Endothelial cell of umbilical vein (primary cell): ENCODE measurements around the gene FCMR. TPM values are rescaled to one million over a fixed set of nuclear protein-coding genes. Genes with fewer than 3 reads are reported as not detected.

ENCODE experiments used
- BruUV-seq: library from RNA; stranded (reverse); fragments of 400-500 nt; replicated peaks from 2 replicates; lab custom pipeline; 2021; lab: Mats Ljungman, UMichigan
- CTCF ChIA-PET: fragments of 300-600, 350-600 bp; sonication (Branson Sonifier 250); formaldehyde crosslinking; loops from one replicate; lab custom pipeline; 2021; ENCODE audit warnings: antibody characterized with exemption, inconsistent platforms; lab: Charles Lee
- POLR2A ChIA-PET: fragments of 300-600, 350-600 bp; sonication (Branson Sonifier 250); formaldehyde crosslinking; loops from one replicate; lab custom pipeline; 2021; ENCODE audit warnings: antibody characterized with exemption, inconsistent platforms; lab: Charles Lee
- DNase-seq: peaks from one replicate; pipeline ENCODE4 v3.0.0-alpha.2; 2011; ENCODE audit warnings: low read depth, low spot score
- FAIRE-seq: peaks from 2 replicates; lab custom pipeline; 2011; peaks lifted over from hg19 to GRCh38; lab: Jason Lieb, UNC
- H2AFZ ChIP-seq: 2 replicates; pipeline ENCODE4 v1.6.0; 2012; ENCODE audit warnings: low read depth, low read length, control low read depth, inconsistent platforms
- H3K27ac ChIP-seq: 2 replicates; pipeline ENCODE4 v1.5.1; 2011; ENCODE audit warnings: low read depth, mild to moderate bottlenecking, control low read depth, low read length, moderate library complexity; ENCODE audit not compliant: insufficient read depth
- H3K27me3 ChIP-seq, 2 experiments: 2 replicates each; pipeline versions ENCODE4 v1.6.0 to v1.6.1; 2011; ENCODE audit warnings: low read length in 2 of 2, mixed read lengths in 1 of 2; ENCODE audit not compliant: control insufficient read depth in 2 of 2, insufficient read depth in 2 of 2
- H3K36me3 ChIP-seq, 2 experiments: 2 replicates in 1 of 2; 3 replicates in 1 of 2; pipeline ENCODE4 v1.5.1; 2011; ENCODE audit warnings: low read length in 2 of 2, mild to moderate bottlenecking in 1 of 2, moderate library complexity in 1 of 2; ENCODE audit not compliant: control insufficient read depth in 2 of 2, insufficient read depth in 2 of 2; ENCODE audit errors: extremely low read depth in 1 of 2
- H3K4me1 ChIP-seq: 3 replicates; pipeline ENCODE4 v1.5.1; 2011; ENCODE audit warnings: mild to moderate bottlenecking, low read length; ENCODE audit not compliant: control insufficient read depth, insufficient read depth; ENCODE audit errors: extremely low read depth
- H3K4me2 ChIP-seq: 2 replicates; pipeline ENCODE4 v1.6.1; 2011; ENCODE audit warnings: low read length, control low read depth, mixed read lengths; ENCODE audit not compliant: insufficient read depth
- H3K4me3 ChIP-seq, 3 experiments: fragments of 200-600 bp in 1 of 3; sonication (generic), shearing (Covaris generic) in 1 of 3; replicated peaks in 1 of 3; 2 replicates each; pipeline ENCODE4 v1.5.1; 2011 to 2016; ENCODE audit warnings: control low read depth in 3 of 3, low read length in 3 of 3, mild to moderate bottlenecking in 2 of 3, inconsistent platforms in 1 of 3, low read depth in 1 of 3, moderate library complexity in 1 of 3; ENCODE audit not compliant: insufficient read depth in 1 of 3
- H3K79me2 ChIP-seq: 2 replicates; pipeline ENCODE4 v1.6.0; 2012; ENCODE audit warnings: low read length, inconsistent platforms; ENCODE audit not compliant: control insufficient read depth, insufficient read depth
- H3K9ac ChIP-seq: replicated peaks from 2 replicates; pipeline ENCODE3; 2011; ENCODE audit warnings: low read length, control low read depth; ENCODE audit not compliant: insufficient read depth; ENCODE audit errors: extremely low read depth
- H3K9me1 ChIP-seq: replicated peaks from 3 replicates; pipeline ENCODE4 v1.6.0; 2011; ENCODE audit warnings: mild to moderate bottlenecking, low read length; ENCODE audit not compliant: control insufficient read depth, insufficient read depth; ENCODE audit errors: extremely low read depth
- H3K9me3 ChIP-seq: replicated peaks from 2 replicates; pipeline ENCODE4 v1.5.1; 2012; ENCODE audit warnings: low read length, inconsistent platforms; ENCODE audit not compliant: control insufficient read depth, insufficient read depth
- H4K20me1 ChIP-seq: replicated peaks from 2 replicates; pipeline ENCODE3; 2011; ENCODE audit warnings: mild to moderate bottlenecking, low read length; ENCODE audit not compliant: control insufficient read depth, insufficient read depth; ENCODE audit errors: extremely low read depth
- CTCF ChIP-seq, 2 donors: IDR thresholded peaks; 1 replicate in 1 of 2; 2 replicates in 1 of 2; pipeline ENCODE4 v1.5.1; 2011; ENCODE audit warnings: low read length in 2 of 2, mild to moderate bottlenecking in 2 of 2, moderate library complexity in 2 of 2, control low read depth in 1 of 2, inconsistent platforms in 1 of 2, low read depth in 1 of 2; ENCODE audit not compliant: insufficient read depth in 1 of 2; ENCODE audit errors: extremely low read depth in 1 of 2
- EZH2 ChIP-seq: IDR thresholded peaks from 2 replicates; pipeline ENCODE4 v1.6.1; 2012; ENCODE audit warnings: borderline replicate concordance, low read depth, mild to moderate bottlenecking, moderate library complexity, low read length, inconsistent platforms; ENCODE audit not compliant: severe bottlenecking
- FOS ChIP-seq: IDR thresholded peaks from 2 replicates; pipeline ENCODE4 v1.6.1; 2011; ENCODE audit warnings: mild to moderate bottlenecking, low read length, moderate library complexity, borderline replicate concordance; ENCODE audit not compliant: insufficient read depth
- GATA2 ChIP-seq: IDR thresholded peaks from 2 replicates; pipeline ENCODE4 v1.7.0; 2011; ENCODE audit warnings: low read depth, mild to moderate bottlenecking, moderate library complexity, mixed read lengths, low read length; ENCODE audit not compliant: insufficient read length, insufficient read depth
- JUN ChIP-seq: IDR thresholded peaks from 2 replicates; pipeline ENCODE4 v1.6.1; 2011; ENCODE audit warnings: borderline replicate concordance, low read depth; ENCODE audit not compliant: insufficient read length, insufficient read depth
- MYC ChIP-seq: IDR thresholded peaks from one replicate; pipeline ENCODE4 v1.6.1; 2011; ENCODE audit warnings: mild to moderate bottlenecking, low read depth, low read length
- POLR2A ChIP-seq: IDR thresholded peaks from 2 replicates; pipeline ENCODE4 v1.6.1; 2012; ENCODE audit warnings: low read depth, mild to moderate bottlenecking, control low read depth, low read length
- POLR2AphosphoS5 ChIP-seq: IDR thresholded peaks from 2 replicates; pipeline ENCODE4 v1.6.1; 2012; ENCODE audit warnings: low read depth, mild to moderate bottlenecking, control low read depth, low read length, moderate library complexity; ENCODE audit not compliant: insufficient read depth
- dilution Hi-C: fragments of 300-500 bp; cut with MboI; formaldehyde crosslinking; loops from one replicate; pipeline ENCODE4 v1.15.0; 2019; ENCODE audit warnings: low sequenced_read_pairs; ENCODE audit not compliant: extremely low pct_ligation_motif_present
- intact Hi-C: fragments of 100-400 bp; cut with micrococcal nuclease; formaldehyde crosslinking; loops from one replicate; pipeline ENCODE4 v1.10.0; 2022
- polyA plus RNA-seq, 4 experiments: library from polyadenylated mRNA; depleted of rRNA in 3 of 4; stranded (reverse) in 3 of 4; unstranded in 1 of 4; fragments of >200 nt; gene quantifications; 2 replicates each; pipeline versions ENCODE4 v1.2.1 to v1.2.3, GENCODE V29; 2011 to 2012; ENCODE audit warnings: missing spikeins in 1 of 4
- total RNA-seq: library from RNA; stranded (reverse); gene quantifications from 2 replicates; pipeline ENCODE4 v1.2.3, GENCODE V29; 2021
- TF ChIP-seq, protein P1 (sequence below): IDR thresholded peaks from 2 replicates; pipeline ENCODE4 v1.6.1; 2011; ENCODE audit not compliant: insufficient read depth, insufficient read length

The FCMR gene
- total and polyA plus RNA-seq, 2 donors (not counting 3 experiments of a cell fraction or from before 2014, with no cell fraction given) = not detected

DNA sequence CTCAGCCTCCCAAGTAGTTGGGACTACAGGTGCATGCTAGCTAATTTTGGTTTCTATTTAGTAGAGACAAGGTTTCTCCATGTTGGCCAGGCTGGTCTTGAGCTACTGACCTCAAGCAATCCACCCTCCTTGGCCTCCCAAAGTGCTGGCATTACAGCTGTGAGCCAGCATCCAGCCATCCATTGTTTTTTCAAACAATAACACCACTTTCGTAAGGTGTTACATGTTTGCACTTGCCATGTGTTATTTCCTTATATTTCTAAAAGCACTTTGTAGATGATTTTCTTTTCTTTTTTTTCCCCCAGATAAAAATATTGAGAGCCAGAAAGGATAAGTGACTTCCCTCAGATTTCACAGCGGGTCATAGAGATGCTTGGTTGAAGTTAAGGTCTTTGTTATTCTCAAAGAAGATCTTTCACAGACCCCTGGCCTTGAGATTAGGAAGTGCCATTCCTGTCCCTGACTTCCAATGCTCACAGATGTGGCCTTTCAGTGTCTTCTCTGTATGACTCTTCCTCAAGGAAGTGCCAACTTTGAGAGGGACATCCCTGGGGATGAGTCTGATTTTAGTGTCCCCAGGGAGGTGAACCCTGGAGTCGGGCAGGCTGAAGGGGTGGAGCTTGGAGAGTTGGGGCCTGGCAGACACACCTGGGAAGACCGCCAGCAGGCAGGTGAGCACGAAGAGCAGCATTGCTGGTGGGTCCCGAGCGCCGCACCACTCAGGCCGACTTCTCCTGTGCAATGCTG, 18.3 kb upstream of the FCMR start:
- dilution Hi-C loops (no loop called here), intact Hi-C loops (no loop called here)
- no peaks in the 10 kb centered on the region for H3K9me3 ChIP-seq
- no peaks in the 10 kb centered on the region for H4K20me1 ChIP-seq
- no peak overlapping the region for H2AFZ ChIP-seq
- H3K27me3 ChIP-seq = no peaks in the 10 kb centered on the region
- H3K4me3 ChIP-seq = no peak overlapping the region
- no peaks in the 10 kb centered on the region for H3K4me1 ChIP-seq
- CTCF ChIA-PET = no interaction called here
- TF ChIP-seq FOS (no peak), JUN (no peak), GATA2 (no peak), MYC (no peak), POLR2A (no peak), POLR2AphosphoS5 (no peak), EZH2 (no peak), CTCF (IDR thresholded peaks at IDR 0.05; ENCODE audit: extremely low read depth in 1 of 2, insufficient read depth in 1 of 2, low read depth in 1 of 2, low read length in 2 of 2) (no peak)
- TF ChIP-seq, protein P1, sequence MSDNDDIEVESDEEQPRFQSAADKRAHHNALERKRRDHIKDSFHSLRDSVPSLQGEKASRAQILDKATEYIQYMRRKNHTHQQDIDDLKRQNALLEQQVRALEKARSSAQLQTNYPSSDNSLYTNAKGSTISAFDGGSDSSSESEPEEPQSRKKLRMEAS = no peak
- H3K79me2 ChIP-seq = no peaks in the 10 kb centered on the region
- no peaks in the 10 kb centered on the region for H3K36me3 ChIP-seq
- H3K4me2 ChIP-seq = no peak overlapping the region
- POLR2A ChIA-PET = no interaction called here
- H3K27ac ChIP-seq = no peak overlapping the region
- FAIRE-seq (no peak), DNase-seq (no peak)
- H3K9me1 ChIP-seq = no peaks in the 10 kb centered on the region
- H3K9ac ChIP-seq = no peak overlapping the region
- no TSS peak for BruUV-seq
